Pons (tissue), 1 donor: ENCODE results near the gene CDKAL1.
A peak's percentile ranks its signal among the peaks of the same experiment; 100 is the strongest.

Experiments
- DNase-seq: peaks from one replicate; pipeline ENCODE4 v3.0.0-alpha.2; 2016; ENCODE audit warnings: low spot score

The CDKAL1 gene

DNA sequence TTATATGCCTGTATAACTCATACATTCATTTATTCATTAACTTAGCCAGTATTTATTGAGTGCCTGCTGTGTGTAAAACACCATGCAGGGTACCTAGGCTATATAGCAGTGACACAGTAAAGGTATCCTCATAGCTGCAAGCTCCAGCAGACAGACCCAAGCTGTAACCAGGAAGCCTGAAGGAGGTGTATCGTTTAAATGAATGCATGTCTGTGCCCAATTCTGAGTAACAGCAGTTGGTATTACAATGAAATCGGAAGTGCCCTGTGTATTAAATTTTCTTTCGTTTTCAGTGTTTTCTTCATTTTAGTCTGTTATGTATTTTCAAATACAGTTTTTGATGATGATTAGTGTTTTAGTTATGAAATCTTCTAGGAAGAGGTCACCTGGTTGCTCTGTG is 573.5 kb downstream of the CDKAL1 start:
- DNase-seq = no peak

DNA sequence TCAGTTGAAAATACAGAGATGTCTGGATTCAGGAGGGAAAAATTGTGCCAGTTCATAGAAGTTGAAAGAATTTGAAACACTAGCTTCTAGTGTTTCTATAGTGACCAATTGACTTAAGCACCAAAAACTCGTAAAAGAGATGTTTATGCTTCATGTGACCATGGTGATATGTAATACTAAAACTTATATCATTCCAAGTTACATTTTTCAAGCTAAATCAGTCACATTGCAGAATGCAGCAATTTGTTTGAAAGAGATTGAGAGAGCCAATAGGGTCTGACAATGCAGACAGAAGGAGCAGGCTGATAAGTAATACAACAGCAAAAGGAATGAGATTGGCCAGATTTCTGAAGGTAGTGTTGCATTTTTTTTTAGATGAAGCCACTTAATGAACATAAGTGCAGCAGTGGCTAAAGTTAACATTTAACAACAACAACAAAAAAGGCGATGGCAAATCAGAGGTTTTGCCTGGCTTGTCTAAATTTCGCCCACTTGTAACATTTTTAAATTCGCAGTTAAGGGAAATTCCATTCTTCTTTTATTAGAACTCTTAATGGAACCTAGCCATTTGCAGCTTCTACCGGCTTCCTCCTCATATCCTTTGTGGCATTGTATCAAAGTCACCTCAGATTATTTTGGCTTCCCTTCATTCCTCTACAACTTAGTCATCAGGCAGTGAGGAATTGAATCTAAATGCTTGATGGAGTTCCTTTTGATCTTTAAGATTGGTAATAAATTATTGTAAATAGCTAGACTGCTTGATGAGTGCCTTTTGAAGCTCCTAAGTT is 575.3 kb downstream of the CDKAL1 start:
- DNase-seq = no peak

DNA sequence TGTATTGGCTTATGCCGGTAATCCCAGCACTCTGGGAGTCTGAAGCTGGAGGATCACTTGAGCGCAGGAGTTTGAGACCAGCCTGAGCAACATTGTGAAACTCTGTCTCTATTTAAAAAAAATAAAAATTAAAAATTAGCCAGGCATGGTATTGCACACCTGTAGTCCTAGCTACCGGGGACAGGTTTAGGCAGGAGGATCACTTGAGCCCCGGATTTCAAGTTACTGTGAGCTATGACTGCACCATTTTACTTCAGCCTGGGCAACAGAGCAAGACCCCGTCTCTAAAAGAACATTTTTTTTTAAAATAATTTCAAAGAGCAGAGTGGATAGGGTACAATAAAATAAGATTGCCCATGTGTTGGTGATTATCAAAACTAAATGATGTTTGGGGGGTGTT is 576.4 kb downstream of the CDKAL1 start:
- no peak for DNase-seq

DNA sequence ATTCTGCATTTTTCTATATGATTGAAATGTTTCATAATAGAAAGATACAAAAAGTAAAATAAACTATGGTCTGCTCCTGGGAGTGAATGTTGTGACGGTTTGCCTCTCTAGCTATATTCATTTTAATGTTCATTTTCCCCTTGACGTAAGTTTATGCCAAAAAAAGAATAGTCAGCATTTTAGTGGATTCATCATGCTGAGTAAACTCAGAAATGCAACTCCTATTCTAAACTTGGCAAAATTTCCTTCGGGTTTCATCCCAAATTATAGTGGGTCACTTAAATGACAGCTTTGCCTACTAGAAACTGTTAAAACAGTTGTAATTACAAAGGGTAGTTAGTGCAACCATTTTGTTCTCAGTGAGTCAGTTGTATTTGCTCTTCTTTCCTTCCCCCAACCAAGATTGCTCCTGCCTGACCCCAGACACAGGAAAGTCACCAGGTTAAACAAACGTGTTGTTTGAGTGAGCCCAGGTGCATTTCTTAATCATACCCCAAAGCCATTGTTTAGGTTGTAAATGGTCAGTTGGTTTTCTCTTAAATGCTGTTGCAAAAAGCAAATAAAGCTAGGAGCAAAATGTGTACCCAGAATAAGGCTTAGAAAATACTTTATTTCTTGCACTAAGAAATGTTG is 577.0 kb downstream of the CDKAL1 start:
- DNase-seq = no peak

DNA sequence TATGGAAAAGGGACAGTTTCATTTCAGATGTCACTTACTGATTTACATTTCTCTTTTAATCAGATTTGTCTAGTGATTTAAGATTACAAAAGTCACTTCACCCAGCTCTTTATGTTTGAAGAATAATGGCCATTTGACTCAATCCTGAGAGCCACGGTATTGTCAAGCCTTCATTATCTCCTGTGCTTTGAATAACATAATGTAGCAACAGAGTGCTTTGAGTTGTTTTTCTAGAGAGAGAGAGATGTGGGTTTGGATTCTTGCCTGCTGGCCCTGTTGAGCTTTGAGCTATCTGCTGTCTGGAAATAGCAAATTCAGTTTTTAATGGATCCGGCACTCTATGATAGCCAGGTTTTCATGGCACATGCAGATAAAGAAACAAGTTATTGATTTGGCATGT is 580.9 kb downstream of the CDKAL1 start:
- peak; percentile 24 for DNase-seq

DNA sequence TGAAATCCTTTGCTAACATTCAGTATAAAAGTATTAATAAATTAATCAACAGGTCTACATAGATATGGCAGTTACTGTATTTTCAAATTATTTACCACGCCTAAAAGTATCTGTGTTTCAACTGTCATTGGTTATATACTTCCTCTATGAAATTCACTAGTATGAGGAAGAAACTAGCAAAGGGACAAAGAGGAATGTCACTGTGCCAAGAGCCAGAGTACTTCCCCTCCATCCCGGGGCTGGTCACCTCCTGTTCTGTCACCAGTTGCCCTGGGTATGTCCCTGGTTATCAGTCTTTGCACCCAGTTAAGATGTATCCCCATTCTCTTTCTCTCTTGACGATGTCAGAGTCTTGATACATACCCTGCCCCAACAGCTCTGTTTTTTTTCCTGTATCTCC is 582.5 kb downstream of the CDKAL1 start:
- no peak for DNase-seq

DNA sequence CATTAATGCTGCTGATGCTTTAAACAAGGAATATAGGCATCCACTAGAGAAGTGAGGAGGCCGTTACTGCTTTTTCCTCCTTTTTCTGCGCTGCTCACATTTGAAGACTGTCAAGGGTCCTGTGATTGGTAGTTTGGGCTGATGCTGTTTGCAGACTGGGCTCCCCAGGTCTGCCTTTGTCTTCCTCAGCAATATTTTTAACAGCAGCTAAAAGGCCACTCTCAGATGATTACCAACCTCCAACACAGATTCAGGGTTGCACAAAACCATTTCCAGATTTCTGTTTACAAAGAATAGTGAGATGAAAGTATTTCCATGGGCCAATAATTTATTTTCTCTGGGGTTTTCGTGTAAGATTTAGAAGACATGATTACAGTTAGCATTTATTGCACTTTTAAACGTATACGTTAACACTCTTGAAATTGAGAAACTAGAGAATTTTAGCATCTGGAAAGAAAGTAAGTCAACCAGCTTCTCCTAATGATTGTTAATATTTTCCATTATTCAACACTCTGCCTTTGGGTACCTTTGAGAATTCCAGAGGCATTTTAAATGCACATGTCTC is 584.0 kb downstream of the CDKAL1 start:
- DNase-seq = no peak

DNA sequence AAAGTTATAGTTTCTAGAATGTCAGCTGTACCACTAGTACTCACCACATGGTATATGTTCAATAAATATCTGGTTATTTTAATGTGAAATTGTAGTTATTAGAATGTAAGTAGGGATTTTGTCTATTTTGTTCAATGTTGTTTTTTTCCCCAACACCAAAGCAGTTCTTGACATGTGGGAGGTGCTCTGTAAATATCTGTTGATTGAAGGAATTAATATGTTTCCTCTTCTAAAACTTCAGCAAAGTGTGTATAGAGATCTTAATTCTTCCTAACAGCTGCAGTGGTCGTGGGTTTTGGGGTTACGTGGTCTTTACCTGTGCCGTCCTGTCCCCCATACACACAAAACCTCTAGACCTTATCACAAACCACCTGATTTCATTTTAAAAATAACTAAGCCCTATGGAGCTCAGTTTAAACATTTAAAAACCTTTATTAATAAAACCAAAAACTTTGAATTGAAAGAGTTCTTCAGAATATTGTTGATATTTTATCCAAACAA is 587.4 kb downstream of the CDKAL1 start:
- DNase-seq = no peak

DNA sequence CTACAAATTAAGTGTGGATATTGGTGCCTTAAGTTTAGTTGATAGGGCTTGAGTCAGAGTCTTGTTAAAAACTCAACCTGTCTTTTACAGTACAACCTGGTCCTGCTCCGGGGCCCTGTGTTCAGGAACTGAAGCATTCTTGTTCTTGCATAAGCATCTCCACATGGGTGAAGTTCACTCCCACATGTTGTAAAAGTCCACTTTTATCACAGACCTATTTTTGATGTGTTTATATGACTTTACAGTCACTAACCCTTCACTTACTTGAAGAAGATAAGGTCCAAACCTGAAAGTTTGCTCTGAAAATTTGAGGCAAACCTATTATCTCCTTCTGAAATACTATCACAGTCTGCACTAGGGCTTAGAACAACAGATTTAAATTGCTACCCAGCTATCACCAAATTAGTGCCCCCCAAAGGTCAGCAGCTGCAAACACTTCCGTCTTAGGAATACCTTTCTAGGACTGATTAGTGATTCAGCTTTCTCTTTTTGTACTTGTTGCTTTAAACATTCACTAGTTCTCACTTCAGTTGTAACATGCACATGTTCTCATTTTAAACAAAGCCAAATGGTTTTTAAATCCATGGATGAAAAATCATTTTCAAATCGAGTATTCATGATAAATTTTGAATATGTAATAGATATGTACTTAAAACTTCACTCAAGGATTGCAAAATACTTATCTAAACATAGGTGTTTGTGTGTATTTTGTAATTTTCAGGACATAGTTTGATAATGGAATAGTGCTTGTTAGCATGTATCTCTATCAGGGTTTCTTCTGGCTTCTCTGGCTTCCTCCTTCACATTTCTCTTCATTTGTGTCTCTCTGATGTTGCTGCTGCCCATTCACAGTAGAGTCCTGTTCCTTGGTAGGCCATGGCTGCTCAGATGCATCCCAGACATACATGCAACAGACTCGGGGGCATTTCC is 589.5 kb downstream of the CDKAL1 start:
- no peak for DNase-seq

DNA sequence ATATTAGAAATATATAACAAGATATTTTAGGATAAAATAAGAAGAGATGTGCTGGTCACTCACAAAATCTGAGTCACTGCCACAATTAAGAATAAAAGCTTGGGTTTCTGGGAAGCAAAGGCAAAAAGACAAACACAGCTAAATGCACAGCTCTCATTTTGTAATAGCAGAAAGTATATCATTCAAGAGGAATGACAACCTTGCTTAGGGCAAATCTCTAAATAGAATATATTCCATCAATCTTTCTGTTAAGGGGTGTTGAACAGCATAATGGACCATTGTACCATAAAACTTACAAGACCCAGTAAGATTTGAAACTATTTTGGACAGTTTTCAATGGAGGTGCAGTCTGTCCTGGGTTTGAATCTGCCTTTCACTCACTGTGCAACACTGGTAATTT is 594.3 kb downstream of the CDKAL1 start:
- no peak for DNase-seq

DNA sequence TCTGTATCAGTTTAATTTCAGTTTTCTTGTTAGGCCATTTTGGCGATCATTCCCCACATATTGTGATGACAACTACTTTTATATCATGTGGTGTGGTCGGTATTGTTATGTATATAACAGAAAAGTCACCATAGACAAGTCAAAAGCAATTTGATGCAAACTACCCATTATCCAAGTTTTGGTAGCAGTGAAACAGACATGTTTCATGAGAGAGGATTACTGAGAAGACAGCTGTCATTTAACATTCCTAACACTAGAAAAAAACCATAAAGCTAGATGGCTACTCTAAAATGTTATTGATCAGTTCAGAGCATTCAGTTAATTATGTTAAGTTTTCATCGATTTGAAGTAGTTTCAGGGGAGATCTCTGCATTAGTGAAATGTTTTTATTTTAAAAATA is 597.1 kb downstream of the CDKAL1 start:
- DNase-seq = no peak

DNA sequence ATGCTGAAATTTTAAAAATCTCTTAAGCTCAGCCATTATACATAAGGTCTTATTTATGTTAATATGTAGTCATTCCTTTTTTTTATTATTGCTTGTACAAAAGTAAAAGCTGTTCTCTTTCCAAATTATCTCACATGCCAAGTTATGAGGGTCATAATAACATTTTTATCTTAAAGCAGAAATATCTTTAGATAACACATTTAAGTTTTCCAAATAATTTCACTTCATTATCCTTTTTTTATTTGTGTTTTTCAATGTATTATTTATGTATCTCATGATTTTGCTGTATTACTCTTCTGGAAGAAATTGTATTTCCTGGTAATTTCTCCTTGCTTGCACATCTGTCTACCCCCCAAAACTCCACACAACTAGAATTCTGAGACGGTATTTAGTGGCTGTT is 598.2 kb downstream of the CDKAL1 start:
- no peak for DNase-seq

DNA sequence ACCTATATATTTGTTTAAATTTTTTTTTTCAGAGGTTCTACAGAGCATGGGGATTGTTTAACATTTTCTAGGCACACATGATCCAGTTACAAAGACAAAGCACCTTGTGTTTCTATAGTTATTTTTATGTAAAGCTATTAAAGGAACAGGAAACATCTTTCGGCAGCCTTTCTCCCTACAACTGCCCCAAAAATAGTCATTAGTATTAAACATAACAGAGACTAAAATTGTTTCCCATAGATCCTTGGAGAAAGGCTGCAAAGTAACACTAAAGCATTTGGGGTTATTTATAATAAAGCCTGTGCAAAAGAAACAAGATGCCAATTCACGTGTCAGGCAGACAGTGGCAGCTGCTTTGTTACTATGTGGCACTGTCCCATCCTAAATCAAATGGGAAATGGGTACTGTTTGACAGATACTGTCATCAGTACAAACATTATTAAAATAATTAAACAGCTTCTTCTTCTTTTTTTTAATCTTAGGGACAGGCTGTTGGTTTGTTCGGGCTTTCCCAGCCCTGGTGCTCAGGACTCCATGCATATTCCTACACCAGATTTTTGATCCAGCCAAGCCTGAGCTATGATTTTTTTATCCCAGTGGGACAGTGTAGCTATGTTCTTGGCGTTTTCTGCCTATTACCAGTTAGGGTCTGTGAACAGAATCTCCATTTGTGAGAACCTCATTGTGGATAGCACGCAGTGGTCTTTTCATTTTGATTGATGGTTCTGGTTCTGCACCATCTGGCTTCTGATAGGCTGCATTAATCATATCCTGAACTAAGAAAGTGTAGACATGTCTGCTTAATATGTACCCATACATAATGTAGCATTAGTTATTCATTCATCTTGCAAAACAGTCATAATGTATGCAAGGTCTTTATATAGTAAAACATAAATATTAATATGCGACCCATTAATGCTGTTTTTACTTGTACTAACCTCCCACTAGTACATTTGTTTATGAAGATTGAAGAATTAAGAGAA is 598.9 kb downstream of the CDKAL1 start:
- DNase-seq = no peak

DNA sequence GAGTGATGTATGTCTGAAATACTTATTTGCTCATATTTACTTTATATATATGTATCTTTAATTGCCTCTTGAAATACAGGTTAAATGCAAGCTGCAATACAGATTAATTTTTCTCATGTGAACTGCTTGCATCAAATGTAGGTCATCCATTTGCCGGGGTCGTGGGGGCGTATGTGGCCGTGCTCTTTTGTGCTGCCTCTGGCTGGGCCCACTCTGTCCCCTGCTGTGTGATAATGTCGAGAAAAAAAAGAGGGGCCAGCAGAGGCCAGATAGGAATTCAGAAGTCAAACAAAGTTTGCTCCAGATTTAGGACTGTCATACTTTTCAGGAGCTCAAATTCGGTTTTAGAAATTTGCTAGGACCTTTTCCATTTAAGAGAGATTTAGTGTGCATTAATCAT is 599.6 kb downstream of the CDKAL1 start:
- no peak for DNase-seq

DNA sequence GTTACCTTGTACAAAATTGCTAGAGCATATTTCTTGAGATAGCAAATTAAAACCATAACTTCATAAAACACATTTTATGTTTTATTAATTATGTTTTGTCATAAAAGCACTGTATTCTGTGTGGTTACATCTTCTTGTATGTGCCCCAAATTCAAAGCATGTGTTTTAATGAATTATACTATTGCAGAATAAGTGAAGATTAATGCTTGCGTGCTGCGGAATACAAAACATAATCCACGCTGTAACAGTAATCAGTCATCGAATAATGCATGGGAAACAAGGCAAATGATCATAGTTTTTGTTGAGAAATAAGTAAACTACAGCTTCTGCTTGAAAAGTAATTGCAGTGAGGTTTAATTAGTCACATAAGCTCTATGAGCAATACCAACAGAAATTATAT is 600.1 kb downstream of the CDKAL1 start:
- no peak for DNase-seq

DNA sequence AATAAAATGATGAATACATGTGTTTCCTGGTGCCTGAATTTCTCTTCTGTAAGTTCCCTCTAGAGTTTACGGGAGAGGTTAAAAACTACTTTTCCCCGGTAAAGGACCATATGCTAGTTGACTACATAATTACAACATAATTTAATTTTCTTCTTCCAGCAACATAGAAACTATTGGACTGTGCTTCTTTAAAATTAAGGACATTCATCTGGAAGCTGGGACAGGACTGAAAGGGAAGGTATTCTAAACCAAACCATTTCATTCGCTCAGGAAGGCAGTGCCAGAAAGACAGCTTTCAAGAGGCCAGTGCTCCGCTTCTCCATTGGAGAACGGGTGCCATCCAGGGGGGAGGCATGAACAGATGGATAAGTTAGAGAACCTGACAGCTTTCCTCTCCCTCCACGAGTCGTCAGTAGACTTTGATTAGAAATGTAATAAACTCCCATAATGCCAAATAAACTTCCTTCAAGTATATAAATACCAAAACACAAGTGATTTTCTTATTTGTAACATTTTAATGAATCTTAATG is 601.3 kb downstream of the CDKAL1 start:
- no peak for DNase-seq

DNA sequence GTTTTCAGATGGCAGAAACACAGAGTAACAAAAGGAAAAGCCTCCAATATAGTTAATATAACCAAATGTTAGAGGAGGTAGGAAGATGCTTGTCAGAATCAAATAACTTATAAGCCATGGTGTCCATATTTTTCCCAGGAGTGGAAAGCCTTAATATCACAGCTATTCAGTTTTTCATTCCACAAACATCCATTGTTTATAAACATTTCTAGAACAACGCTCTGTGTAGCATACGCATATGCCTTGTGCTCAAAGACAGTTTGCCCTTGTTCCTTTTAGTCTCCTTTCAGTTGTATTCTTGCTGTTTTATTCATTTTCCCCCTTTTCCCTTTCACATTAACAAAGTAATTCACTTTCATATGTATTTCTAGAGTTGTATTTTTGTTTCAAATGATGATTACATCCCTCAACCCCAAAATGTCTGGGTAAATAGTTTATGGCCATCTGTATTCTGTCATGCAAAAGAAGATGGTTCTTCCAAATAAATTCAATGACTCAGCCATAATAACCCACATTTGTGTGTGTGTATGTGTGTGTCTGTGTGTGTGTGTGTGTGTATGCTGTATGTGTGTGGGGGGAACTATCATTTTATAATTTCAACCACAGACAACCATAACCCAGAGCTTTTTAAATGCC is 603.6 kb downstream of the CDKAL1 start:
- peak; percentile 58 for DNase-seq

DNA sequence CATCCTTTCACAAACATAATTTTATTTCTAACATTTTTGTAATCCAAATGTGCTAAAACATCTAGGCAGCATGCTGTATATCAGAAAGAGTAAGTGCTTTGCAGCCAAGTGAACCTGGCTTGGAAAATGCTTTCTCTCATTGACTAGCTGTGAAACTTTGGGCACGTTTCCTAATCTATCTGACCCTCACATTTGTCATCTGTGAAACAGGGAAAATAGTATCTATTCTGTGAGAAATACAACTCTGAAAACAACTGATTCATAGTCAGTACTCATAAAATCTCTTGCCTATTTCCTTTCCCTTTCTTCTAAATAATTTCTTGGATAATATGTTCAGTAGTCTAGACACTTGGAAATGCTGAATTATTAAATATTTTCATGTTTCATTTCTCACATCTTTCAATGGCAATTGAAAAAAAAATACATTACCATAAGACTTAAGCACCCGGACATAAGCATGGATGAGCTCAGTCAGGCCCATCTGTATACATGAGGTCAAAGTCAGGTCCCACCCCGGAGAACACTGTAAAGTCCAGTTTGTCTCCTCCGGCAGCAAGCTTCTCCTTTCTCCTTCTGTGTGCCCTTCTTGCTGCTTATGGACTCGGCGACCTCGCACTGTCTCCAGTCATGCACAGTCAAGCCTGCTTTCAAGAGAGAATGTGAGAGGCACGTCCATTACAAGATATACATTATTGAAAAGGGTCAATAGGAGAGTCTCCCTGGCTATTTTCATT is 604.2 kb downstream of the CDKAL1 start:
- peak; percentile 24 for DNase-seq

DNA sequence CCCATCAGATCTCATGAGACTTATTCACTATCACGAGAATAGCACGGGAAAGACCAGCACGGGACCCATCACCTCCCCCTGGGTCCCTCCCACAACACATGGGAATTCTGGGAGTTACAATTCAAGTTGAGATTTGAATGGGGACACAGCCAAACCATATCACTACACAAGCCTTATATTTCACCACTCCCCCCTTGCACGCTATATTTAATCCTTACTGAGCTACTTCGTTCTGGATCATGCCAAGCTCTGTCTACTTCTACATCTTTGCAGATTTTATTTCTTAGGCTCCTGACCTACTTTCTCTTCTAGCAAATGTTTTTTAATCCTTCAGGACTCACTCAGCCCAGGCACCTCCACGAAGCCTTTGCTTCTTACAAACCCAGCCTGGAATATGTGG is 606.7 kb downstream of the CDKAL1 start:
- DNase-seq = no peak
